ENCODE data around the gene TAS2R40.

- TF ChIP-seq, protein P1, sequence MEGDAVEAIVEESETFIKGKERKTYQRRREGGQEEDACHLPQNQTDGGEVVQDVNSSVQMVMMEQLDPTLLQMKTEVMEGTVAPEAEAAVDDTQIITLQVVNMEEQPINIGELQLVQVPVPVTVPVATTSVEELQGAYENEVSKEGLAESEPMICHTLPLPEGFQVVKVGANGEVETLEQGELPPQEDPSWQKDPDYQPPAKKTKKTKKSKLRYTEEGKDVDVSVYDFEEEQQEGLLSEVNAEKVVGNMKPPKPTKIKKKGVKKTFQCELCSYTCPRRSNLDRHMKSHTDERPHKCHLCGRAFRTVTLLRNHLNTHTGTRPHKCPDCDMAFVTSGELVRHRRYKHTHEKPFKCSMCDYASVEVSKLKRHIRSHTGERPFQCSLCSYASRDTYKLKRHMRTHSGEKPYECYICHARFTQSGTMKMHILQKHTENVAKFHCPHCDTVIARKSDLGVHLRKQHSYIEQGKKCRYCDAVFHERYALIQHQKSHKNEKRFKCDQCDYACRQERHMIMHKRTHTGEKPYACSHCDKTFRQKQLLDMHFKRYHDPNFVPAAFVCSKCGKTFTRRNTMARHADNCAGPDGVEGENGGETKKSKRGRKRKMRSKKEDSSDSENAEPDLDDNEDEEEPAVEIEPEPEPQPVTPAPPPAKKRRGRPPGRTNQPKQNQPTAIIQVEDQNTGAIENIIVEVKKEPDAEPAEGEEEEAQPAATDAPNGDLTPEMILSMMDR (conservative IDR thresholded peaks at IDR 0.05; ENCODE audit: low read depth, low read length) = no peak
- TF ChIP-seq EZH2 (IDR thresholded peaks at IDR 0.05; ENCODE audit: low read length, unreplicated experiment) = no peak
Measured at GRCh38 chr7:143230602-143231457, 9.0 kb downstream of the TAS2R40 start.

Data from PC-3 (cell line).